Mesothelial cell of epicardium (in vitro differentiated cells): Measurements from ENCODE around the gene CCDC138. TPM values are rescaled to one million over a fixed set of nuclear protein-coding genes. Genes with fewer than 3 reads are reported as not detected.

Source experiments
- DNase-seq, 2 experiments: peaks; one replicate each; pipeline ENCODE4 v3.0.0; 2021; ENCODE audit warnings: low spot score in 2 of 2; ENCODE audit not compliant: unreplicated experiment in 2 of 2
- H3K27ac Mint-ChIP-seq: 2 replicates; pipeline ENCODE4 v1.8.0; 2021; ENCODE audit warnings: mixed read lengths
- H3K27me3 Mint-ChIP-seq: 2 replicates; pipeline ENCODE4 v1.8.0; 2021; ENCODE audit warnings: low read depth, mixed read lengths
- H3K36me3 Mint-ChIP-seq: 2 replicates; pipeline ENCODE4 v1.8.0; 2021; ENCODE audit warnings: mixed read lengths
- H3K4me1 Mint-ChIP-seq: 2 replicates; pipeline ENCODE4 v1.8.0; 2021; ENCODE audit warnings: mixed read lengths
- H3K4me3 Mint-ChIP-seq: 2 replicates; pipeline ENCODE4 v1.8.0; 2021; ENCODE audit warnings: mild to moderate bottlenecking, moderate library complexity, mixed read lengths
- H3K9me3 Mint-ChIP-seq: 2 replicates; pipeline ENCODE4 v1.8.0; 2021; ENCODE audit warnings: mixed read lengths
- CTCF ChIP-seq: fragments of 200-600 bp; sonication (generic); IDR thresholded peaks from one replicate; pipeline ENCODE4 v1.5.0; 2021; ENCODE audit warnings: antibody characterized with exemption; ENCODE audit not compliant: unreplicated experiment
- total RNA-seq: library from RNA; stranded (reverse); gene quantifications from 3 replicates; pipeline ENCODE4 v1.2.1, GENCODE V29; 2021

The CCDC138 gene
- total RNA-seq, 1 donor from 2014 or later = 22.6 TPM

- no peak for DNase-seq
- peaks cover 45% of the 10 kb centered on the region for H3K36me3 Mint-ChIP-seq
- no peak overlapping the region for H3K4me3 Mint-ChIP-seq
- H3K27ac Mint-ChIP-seq = no peak overlapping the region
- no peak for TF ChIP-seq CTCF
- H3K27me3 Mint-ChIP-seq = no peaks in the 10 kb centered on the region
- H3K4me1 Mint-ChIP-seq = no peaks in the 10 kb centered on the region
- peaks cover 69% of the 10 kb centered on the region for H3K9me3 Mint-ChIP-seq
Observed at GRCh38 chr2:108884619-108885018, 98.0 kb downstream of the CCDC138 start.

- Mint-ChIP-seq H3K27ac (no peak overlapping the region), H3K4me1 (no peaks in the 10 kb centered on the region), H3K27me3 (no peaks in the 10 kb centered on the region)
Observed at GRCh38 chr2:108889907-108890306, 103.3 kb downstream of the CCDC138 start.

GRCh38 chr2:108893277-108893676 lies 106.7 kb downstream of the CCDC138 start:
- H3K27ac Mint-ChIP-seq = no peak overlapping the region
- no peaks in the 10 kb centered on the region for H3K4me1 Mint-ChIP-seq
- DNase-seq = no peak
- H3K9me3 Mint-ChIP-seq = peaks cover 37% of the 10 kb centered on the region
- no peak overlapping the region for H3K4me3 Mint-ChIP-seq
- H3K27me3 Mint-ChIP-seq = no peaks in the 10 kb centered on the region
- TF ChIP-seq CTCF = no peak
- peaks cover 57% of the 10 kb centered on the region for H3K36me3 Mint-ChIP-seq

More at GRCh38 chr2:108889907-108890306, 103.3 kb downstream of the CCDC138 start:
- H3K4me3 Mint-ChIP-seq = no peak overlapping the region
- TF ChIP-seq CTCF = no peak
- H3K9me3 Mint-ChIP-seq = peaks cover 61% of the 10 kb centered on the region
- peaks cover 54% of the 10 kb centered on the region for H3K36me3 Mint-ChIP-seq
- no peak for DNase-seq

GRCh38 chr2:108894766-108895165 lies 108.2 kb downstream of the CCDC138 start:
- DNase-seq = no peak
- Mint-ChIP-seq H3K36me3 (peaks cover 54% of the 10 kb centered on the region), H3K27me3 (no peaks in the 10 kb centered on the region), H3K9me3 (peaks cover 30% of the 10 kb centered on the region), H3K4me1 (no peaks in the 10 kb centered on the region), H3K4me3 (no peak overlapping the region), H3K27ac (no peak overlapping the region)
- no peak for TF ChIP-seq CTCF

GRCh38 chr2:108895188-108895587 lies 108.6 kb downstream of the CCDC138 start:
- Mint-ChIP-seq H3K4me3 (no peak overlapping the region), H3K27ac (no peak overlapping the region), H3K4me1 (no peaks in the 10 kb centered on the region), H3K36me3 (peaks cover 55% of the 10 kb centered on the region), H3K27me3 (no peaks in the 10 kb centered on the region), H3K9me3 (peaks cover 31% of the 10 kb centered on the region)
- DNase-seq = no peak
- TF ChIP-seq CTCF = no peak

GRCh38 chr2:108896741-108897140 lies 110.2 kb downstream of the CCDC138 start:
- H3K4me1 Mint-ChIP-seq = no peaks in the 10 kb centered on the region
- H3K27me3 Mint-ChIP-seq = no peaks in the 10 kb centered on the region
- TF ChIP-seq CTCF = no peak
- H3K27ac Mint-ChIP-seq = no peak overlapping the region
- H3K4me3 Mint-ChIP-seq = no peak overlapping the region
- peaks cover 53% of the 10 kb centered on the region for H3K36me3 Mint-ChIP-seq
- peaks cover 30% of the 10 kb centered on the region for H3K9me3 Mint-ChIP-seq
- no peak for DNase-seq
